IMR-90 (cell line): Measurements from ENCODE around the gene TANC2.

Source experiments
- CTCF ChIP-seq: conservative IDR thresholded peaks from 2 replicates; pipeline ENCODE4 v1.5.1; 2012; ENCODE audit warnings: mild to moderate bottlenecking, low read depth, low read length, improper control_type of control experiment
- ELK1 ChIP-seq: fragments of 150-350 bp; IDR thresholded peaks from 2 replicates; pipeline ENCODE4 v1.6.1; 2016; ENCODE audit warnings: low read depth, mild to moderate bottlenecking, low read length, moderate library complexity, borderline replicate concordance
- FOS ChIP-seq: fragments of 150-350 bp; IDR thresholded peaks from 2 replicates; pipeline ENCODE4 v1.6.1; 2016; ENCODE audit warnings: low read depth, low read length
- MAFK ChIP-seq: IDR thresholded peaks from 2 replicates; pipeline ENCODE4 v1.6.1; 2012; ENCODE audit warnings: low read depth, low read length, improper control_type of control experiment
- MXI1 ChIP-seq: IDR thresholded peaks from 2 replicates; pipeline ENCODE4 v1.6.1; 2012; ENCODE audit warnings: low read depth, mild to moderate bottlenecking, low read length, moderate library complexity, borderline replicate concordance
- POLR2A ChIP-seq: IDR thresholded peaks from 2 replicates; pipeline ENCODE4 v1.6.1; 2012; ENCODE audit warnings: mild to moderate bottlenecking, low read depth, low read length
- RAD21 ChIP-seq: IDR thresholded peaks from 2 replicates; pipeline ENCODE4 v1.6.1; 2012; ENCODE audit warnings: low read length, improper control_type of control experiment
- RCOR1 ChIP-seq: IDR thresholded peaks from 2 replicates; pipeline ENCODE4 v1.6.1; 2012; ENCODE audit warnings: mild to moderate bottlenecking, low read length, improper control_type of control experiment; ENCODE audit not compliant: insufficient replicate concordance
- RFX5 ChIP-seq: IDR thresholded peaks from 2 replicates; pipeline ENCODE4 v1.8.0; 2012; ENCODE audit warnings: low read depth, mild to moderate bottlenecking, low read length, moderate library complexity
- SMC3 ChIP-seq: fragments of 150-350 bp; IDR thresholded peaks from 2 replicates; pipeline ENCODE4 v1.6.1; 2016; ENCODE audit warnings: low read depth, mild to moderate bottlenecking, antibody characterized with exemption, low read length, moderate library complexity

GRCh38 chr17:62967205-62967529, 1.1 kb downstream of the TANC2 start:
- TF ChIP-seq CTCF = no peak
- no peak for TF ChIP-seq RCOR1
- no peak for TF ChIP-seq FOS
- TF ChIP-seq POLR2A = no peak
- TF ChIP-seq MXI1 = no peak
- no peak for TF ChIP-seq ELK1
- TF ChIP-seq RFX5 = no peak
- TF ChIP-seq MAFK = no peak
- TF ChIP-seq SMC3 = no peak
- TF ChIP-seq RAD21 = no peak
